GM21737 (cell line): Measurements from ENCODE around the gene FRMPD4.

Source experiments
- ATAC-seq: cut with Tn5 transposase; IDR thresholded peaks from one replicate; pipeline ENCODE4 v1.9.1; 2021; ENCODE audit warnings: mild to moderate bottlenecking, moderate library complexity; ENCODE audit not compliant: unreplicated experiment

The FRMPD4 gene

DNA sequence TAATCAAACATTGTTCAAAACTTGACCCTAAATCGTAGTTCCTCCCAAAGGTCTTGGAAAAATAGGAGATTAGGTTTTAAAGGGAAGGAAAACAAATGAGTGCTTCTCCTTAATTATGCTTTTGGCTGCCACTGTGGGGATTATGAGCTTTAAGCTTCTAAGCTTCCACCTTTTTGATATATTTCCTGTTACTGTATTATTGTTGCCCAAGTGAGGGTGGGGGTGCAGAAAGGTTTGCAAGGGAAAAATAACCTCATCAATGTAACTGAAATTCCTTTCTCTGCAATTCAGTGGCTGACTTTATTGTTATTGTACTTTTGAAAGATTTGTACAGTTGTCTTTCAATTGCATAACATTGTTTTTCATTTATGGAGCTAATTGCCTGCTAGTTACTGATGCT, 285.1 kb downstream of the FRMPD4 start:
- ATAC-seq = no peak

DNA sequence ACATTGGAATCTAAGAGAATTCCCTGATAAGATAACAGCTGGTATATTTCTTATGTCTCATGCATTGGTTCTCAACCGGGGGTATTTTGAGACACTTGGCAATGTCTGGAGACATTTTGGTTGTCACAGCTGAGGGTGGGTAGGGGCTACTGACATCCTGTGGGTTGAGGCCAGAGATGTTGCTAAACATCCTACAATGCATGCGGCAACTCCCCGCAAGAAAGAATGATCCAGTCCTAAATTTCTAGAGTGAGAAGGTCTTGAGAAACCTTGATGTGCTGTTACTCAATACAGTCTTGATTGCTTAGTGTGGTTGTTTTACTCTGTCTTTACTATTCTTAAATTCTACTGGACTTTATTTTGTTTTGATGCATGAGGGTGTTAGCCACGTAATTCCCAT, 287.2 kb downstream of the FRMPD4 start:
- ATAC-seq = no peak

DNA sequence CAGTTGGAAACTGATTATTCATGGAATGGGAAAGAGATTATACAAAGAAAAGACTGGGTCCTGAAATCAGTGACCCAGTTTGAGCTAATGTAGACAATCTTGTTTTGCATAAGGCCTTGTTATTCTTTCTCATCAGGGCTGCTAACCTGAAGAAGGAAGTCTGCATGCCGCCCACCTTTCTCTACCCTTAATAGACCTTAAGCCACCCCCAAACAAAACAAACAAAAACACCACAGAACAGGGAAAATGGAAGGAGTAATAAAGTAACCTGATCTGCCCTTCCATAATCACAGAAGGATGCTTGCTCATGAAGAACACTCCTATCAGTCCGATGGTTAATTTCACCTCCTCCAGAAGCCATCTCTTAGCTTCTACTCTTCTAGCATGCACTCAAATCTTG, 288.1 kb downstream of the FRMPD4 start:
- ATAC-seq = no peak

DNA sequence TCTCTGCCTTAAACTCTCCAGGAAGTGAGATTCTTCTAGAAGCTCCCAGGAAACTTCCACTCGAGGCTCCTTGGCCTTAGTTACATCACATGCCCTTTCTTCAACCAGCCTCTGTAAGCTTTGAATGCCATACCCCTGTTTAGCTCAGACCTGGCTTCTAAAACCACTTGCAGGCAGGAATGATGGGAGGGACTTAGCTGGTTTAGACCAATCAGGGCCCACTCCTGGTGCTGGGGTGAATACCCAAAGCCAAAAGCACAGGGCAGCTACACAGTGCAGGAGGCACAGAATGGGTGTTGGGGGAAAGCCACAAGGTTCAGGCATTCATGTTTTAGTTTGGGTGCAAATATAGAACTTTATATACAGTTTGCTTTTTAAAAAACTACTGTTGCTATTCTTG, 296.2 kb downstream of the FRMPD4 start:
- no peak for ATAC-seq

DNA sequence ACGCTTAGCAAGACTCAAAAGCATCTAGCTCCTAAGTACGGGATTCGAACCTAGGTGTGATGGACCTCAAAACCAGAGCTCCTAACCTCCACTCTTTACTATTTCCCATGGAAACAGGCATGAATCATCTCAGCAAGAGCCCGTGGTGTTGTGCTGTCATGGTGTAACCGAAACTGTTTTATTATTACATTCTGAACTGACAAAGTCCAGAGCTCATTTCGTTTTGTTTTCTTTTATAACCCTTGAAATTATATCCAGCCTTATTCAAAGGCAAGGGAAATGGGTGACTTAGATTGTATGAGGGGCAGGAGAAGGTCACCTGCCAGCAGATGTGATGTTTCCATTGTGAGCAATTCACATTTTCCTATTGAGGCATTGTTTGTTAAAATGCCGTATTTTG, 301.1 kb downstream of the FRMPD4 start:
- ATAC-seq = no peak

DNA sequence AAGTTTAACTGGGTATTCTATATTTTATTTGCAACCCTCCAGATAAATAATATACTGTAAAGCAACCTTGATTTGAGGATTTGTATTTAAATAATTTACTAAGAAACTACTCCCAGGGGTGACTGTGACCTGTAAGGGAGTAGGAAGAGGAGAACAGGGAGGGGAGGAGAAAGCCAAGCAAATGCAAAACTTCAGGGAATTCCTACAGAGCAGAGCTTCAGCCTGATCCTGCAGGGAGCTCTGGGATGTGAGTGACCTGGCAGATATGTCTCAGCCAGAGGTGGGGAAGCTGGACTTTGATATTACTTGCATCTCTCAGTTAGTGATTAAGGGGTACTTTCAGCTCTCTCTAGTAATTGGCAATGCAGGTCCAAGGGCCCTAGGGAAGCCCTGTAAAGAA, 302.0 kb downstream of the FRMPD4 start:
- no peak for ATAC-seq

DNA sequence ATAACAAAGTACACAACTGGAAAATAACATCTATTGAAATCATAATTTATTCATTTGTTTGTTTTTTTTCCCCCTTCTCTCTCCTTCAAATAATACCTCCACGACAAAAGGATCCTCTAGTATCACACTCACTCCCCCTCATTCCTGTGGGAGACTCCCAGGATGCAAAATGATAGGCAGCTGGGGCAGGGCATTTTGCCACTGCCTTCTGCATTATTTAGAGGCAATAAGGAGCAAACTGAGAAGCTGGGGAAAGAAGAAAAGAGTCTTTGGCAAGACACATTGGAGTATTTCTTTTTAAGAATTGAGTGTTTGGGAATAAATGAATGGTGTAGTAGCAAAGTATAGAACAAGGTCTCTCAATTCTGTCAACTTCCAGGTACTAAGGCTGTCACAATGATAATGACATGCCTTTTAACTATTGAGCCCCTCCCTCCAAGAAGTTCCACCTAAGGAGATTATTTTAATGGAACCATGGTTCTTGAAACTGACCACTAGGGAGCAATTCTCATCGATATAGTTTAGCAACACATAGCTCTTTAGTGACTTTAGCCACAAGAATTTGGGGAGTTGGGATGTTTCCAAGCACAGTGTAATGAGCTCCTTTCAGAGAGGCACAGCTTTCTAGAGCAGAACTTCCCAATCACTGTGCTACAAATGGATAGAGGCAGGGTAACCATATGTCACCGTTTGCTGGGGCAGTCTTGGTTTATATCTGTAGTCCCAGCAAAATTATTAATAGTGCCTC, 303.3 kb downstream of the FRMPD4 start:
- ATAC-seq = no peak

DNA sequence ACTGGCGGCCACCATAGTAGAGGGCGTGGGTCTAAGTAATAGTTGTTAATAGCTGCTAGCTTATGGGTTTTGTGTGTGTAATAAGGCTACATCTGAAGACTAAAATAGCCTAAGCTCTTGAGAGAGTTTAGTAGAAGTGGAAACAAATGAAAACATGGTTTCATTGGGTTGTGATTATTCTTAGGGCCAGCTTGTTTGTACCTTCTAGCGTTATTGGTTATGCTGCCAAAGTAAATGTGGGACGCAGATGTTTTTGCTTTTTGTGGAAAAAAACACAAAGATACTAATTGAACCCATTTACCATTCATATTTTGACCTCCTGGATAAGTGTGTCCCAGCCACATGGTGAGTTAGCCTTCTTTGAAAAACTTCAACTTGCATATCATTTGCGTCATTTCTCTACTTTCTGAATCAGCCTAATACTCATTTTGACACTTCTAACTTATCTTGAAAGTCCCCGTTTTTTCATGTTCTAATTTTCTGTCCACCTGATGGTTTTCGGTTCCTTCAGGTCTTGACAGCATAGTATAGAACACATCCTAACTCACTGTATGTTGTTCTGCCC, 305.3 kb downstream of the FRMPD4 start:
- peak; percentile 90 for ATAC-seq

DNA sequence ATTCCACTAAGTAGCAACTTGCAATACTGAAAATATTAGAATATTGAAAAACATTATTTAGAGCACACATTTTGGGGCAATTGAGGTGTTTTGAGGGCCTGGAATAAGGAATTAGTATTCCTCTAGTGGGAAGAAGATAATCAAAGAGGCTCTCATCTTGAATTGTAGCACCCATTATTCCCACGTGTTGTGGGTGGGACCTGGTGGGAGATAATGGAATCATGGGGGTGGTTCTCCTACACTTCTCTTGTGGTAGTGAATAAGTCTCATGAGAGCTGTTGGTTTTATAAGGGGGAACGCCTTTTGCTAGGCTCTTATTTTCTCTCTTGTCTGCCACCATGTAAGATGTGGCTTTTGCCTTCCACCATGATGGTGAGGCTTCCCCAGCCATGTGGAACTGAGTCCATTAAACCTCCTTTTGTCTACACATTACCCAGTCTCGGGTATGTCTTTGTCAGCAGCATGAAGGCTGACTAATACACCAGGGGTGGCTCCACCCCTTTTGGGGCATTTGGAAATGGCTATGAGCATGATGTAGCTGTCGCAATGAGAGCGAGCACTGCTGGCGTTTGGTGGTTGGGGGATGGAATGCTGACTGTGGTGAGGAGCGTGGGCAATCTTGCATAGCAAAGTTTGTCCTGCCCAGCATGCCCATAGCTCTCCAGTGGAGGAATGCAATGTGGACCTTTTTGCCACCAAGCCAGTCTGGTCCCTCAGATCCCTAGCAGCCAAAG, 308.2 kb downstream of the FRMPD4 start:
- ATAC-seq = no peak

DNA sequence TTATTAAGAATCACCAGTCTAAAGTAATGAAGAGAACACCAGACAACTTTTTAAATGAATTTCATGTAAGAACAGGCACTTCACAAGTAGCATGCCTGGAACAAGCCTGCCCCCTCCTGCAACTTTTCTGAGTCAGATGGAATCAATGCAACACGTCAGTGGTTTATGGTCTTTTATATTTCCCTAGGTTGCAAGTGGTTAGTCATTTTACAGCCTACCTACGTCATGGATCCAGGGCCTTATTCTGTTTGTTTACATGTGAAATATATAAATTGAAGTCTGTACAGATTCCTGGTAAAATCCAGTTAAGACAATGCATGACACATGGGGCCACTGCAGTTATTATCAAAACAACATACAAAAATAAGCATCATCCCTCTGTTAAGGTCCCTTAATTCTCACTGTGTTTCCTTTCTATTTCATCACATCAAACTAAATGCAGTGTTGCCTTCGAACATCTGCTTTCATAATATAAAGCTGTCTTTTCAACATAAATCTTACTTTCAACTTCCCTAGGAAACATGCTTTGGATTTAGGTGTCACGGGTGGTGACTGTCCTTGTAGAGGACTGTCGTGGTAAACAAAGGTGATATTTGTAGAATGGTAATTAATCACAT, 309.3 kb downstream of the FRMPD4 start:
- no peak for ATAC-seq

DNA sequence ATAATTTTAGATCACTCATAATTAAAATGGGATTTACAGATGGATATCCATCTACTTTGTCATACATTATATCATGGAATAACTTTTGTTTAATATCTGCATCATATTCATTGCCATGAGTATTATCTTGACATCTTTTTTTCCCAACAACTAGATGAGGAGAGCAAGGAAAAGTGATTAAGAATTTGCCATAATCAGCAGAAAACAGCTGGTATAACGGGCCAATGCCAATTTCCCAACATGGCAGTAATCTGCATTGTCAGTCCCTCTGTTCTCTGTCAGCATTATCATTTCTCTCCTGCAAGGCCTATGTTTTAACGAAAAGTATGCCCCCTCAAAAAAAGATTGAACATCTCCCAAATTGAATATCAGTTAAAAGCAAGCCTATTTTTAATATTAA, 314.0 kb downstream of the FRMPD4 start:
- ATAC-seq = no peak

DNA sequence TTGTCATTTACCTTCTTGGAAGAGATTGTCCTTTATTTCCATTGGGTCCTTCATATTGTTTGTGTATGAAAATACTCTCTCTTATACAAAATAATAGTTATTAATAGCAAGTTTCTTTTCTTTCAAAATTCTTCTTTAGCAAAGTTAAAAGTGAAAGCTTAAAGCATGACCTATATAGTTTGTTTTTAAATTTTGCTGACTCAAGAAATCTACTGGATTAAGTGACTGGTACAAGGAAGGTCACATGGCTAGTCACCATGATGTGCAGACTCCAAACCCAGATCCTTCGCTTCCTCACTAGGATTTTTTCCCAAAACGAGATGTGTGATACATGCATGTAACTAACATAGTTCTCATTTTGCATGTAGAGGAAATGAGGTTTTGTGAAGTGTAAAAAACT, 322.7 kb downstream of the FRMPD4 start:
- no peak for ATAC-seq

DNA sequence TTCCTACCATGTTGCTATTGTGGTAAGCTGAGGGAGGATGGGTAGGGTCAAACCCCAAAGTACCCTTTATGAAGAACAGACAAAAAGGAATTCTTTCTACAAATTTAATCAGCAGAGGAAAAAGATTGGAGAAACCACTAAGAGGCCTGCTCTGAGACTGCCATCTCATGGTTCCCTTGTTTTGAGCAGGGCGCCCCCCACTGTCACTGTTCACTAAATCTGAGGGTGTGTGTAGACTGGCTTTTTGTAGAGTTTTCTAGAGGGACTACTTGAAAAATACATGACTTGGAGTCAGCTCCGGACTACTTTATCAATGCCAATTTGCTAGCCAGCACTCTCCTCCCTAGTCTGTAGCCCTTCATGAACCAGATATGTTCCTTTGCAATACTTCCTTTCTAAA, 324.8 kb downstream of the FRMPD4 start:
- ATAC-seq = no peak

DNA sequence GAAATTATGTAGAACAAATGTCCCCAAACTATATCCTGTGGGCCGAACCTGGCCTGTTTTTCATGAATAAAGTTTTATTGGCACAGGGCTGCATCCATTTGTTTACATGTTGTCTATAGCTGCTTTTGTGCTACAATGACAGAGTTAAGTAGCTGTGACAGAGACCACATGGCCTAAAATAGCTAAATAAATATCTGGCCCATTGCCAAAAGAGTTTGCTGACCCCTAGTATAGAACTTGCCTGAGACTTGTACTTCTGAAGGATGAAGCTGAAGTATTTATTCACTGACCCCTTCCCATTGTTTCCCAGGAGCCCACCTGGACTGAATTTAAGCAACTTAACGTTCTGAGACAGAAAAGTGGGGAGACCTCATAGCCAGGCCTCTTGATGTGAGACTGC, 325.6 kb downstream of the FRMPD4 start:
- no peak for ATAC-seq

DNA sequence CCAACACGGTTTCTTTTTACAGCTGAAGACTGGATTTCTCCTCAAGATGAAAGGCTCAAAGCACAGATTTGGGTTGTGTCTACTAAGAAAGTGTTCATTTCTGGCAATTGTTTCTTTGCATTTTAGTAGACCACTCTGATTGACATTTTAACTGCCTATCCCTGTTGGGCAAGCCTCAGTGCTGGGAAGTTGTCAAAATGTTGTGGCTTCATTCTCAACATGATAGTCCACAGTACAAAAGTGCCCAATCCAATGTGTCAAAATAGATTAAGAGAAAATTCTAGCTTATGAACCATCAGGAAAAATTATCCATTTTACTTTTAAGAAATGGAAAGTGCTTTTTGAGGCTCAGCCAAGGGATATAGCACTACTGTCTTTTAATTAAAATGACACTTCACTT, 329.0 kb downstream of the FRMPD4 start:
- ATAC-seq = no peak

DNA sequence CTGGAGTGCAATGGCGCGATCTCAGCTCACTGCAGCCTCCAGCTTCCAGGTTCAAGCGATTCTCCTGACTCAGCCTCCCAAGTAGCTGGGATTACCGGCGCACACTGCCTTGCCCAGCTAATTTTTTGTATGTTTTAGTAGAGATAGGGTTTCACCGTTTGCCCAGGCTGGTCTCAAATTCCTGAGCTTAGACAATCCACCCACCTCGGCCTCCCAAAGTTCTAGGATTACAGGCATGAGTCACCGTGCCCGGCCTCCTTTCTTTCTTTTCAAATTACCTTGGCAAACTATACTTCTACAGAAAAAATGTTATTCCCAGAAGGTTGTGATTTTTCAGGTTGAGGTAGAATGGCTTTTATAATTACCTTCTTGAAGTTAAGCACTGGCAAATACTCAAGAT, 331.0 kb downstream of the FRMPD4 start:
- ATAC-seq = no peak

DNA sequence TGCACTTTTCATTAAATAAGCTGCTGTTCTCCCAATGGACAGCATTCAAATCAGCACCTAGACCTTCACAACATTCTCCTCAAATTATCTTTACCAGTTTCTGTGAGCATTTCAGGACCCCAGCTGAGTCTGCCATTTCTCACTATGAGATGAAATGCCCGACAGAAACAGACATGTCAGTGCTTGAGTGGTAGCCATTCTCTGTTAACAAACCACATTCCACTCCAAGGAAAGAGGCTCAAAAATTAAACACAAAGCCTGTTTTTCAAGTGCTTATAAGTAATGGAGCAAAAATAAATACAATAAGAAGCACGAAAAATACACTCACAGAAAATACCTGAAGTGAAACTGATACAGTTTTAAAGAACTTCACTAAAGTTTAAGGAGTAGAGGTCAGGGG, 332.8 kb downstream of the FRMPD4 start:
- no peak for ATAC-seq

DNA sequence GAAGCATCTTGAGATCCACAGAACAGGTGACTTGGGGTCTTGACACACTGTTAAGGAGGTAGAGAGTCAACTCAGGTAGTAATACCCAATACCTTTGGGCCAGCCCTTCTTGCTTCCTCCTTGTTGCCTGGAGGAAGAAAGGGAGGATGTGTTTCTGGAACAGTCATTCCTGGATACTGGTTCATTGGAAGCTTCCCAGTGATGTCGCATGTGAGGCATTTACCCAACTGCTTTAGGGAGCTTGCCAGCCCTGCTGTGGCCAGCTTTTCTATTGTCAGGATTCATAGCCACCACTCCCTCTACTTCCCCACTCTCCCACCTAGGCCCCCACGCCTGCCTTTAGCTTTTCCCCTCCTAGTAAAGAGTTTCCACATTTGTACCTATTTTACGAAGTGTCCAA, 342.7 kb downstream of the FRMPD4 start:
- no peak for ATAC-seq

DNA sequence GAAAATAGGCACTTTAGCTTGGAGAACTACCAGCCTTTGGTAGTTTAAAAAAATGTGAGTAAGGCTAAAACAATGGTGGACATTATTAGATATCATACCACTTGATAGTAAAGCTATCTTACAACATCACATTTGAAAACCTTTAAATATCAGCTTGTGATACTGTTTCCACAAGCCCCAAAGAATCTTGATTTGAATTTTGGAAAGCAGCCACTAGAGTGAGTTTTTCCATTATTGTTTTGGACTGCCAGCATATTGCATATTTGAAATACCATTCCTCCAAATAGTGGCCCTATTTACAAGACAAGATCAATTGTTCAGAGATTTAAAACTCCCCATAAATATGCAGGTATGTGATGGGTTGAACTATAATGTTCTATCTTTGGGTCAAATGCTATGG, 349.9 kb downstream of the FRMPD4 start:
- no peak for ATAC-seq

DNA sequence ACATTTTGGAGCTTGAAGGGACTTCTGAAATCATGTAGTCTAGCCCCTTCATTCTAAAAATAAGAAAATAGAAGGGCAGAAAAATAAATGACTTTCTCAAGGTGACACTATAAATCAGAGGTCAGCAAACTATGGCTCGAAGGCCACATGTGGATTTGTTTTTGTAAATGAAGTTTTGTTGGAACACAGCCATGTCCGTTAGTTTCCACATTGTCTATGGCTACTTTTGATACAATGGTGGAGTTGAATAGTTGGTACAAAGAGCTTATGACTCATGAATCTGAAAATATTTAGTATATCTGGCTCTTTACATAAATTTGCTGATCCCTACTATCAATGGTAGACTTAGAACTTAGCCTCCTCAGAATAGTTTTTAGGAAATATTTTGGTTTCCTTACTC, 350.5 kb downstream of the FRMPD4 start:
- no peak for ATAC-seq

DNA sequence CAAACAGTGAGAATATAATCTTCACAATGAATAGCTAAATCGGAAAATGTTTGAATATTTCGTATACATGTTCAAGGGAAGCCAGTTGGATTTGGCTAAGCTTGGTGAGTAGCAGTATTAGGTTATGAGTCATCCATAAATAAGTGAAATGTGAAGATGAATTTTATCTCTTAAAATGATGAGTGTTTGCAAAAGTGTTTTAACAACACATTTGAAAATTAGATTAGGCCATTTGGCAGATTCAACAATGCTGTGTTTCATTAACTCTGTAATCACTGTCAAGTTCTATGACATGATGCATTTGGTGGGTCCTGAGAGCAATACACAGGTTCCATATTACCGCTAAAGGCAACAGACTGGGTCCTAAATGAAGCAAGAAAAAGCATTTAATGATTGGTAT, 351.1 kb downstream of the FRMPD4 start:
- no peak for ATAC-seq
